SHP77 treated with DMSO at 0.1 percent for 48 hours (cell line): Measurements from ENCODE around the gene BTNL3.
"Not testable (repeated sequence)": the region's sequence is repeated elsewhere in the genome, so short reads cannot be mapped to it uniquely, and the experiment has no call there.

Experiments used
- DNase-seq: peaks from one replicate; lab custom pipeline; 2025; lab: John Stamatoyannopoulos, UW

BTNL3 gene

GRCh38 chr5:180988592-180988991 is at the start of gene BTNL3:
BTNL3 (plus strand) TSS chr5:180988846; CDS start chr5:180989029, 183 bp downstream.
- DNase-seq, result no peak

GRCh38 chr5:180950291-180950949 is 38.2 kb upstream of the BTNL3 start:
- DNase-seq, result no peak

- no peak for DNase-seq
These were observed 29.0 kb upstream of the BTNL3 start for GRCh38 chr5:180959661-180960060.

- no peak for DNase-seq
These were observed 28.4 kb upstream of the BTNL3 start for GRCh38 chr5:180960209-180960608.

- DNase-seq, result no peak
These were observed 19.2 kb upstream of the BTNL3 start for GRCh38 chr5:180969406-180969805.

GRCh38 chr5:180970336-180970735 is 18.3 kb upstream of the BTNL3 start:
- DNase-seq, result no peak

- DNase-seq, result no peak
These were observed 17.8 kb upstream of the BTNL3 start for GRCh38 chr5:180970875-180971274.

- DNase-seq, result no peak
These were observed 13.9 kb upstream of the BTNL3 start for GRCh38 chr5:180974612-180975315.

- no peak for DNase-seq
These were observed 13.3 kb upstream of the BTNL3 start for GRCh38 chr5:180975338-180975737.

- DNase-seq, result no peak
These were observed 12.1 kb upstream of the BTNL3 start for GRCh38 chr5:180976518-180976917.

GRCh38 chr5:180977852-180978251 is 10.8 kb upstream of the BTNL3 start:
- no peak for DNase-seq

- no peak for DNase-seq
These were observed 6.5 kb upstream of the BTNL3 start for GRCh38 chr5:180982008-180982741.

GRCh38 chr5:180988016-180988415 is 630 bp upstream of the BTNL3 start:
- no peak for DNase-seq

GRCh38 chr5:180990086-180990881 is 1.6 kb downstream of the BTNL3 start:
- DNase-seq, result no peak

GRCh38 chr5:180990882-180991242 is 2.2 kb downstream of the BTNL3 start:
- DNase-seq, result no peak

GRCh38 chr5:181001947-181002346 is 13.3 kb downstream of the BTNL3 start:
- no peak for DNase-seq

- no peak for DNase-seq
These were observed 17.1 kb downstream of the BTNL3 start for GRCh38 chr5:181005791-181006190.

- no peak for DNase-seq
These were observed 19.5 kb downstream of the BTNL3 start for GRCh38 chr5:181008136-181008535.

GRCh38 chr5:181010018-181010417 is 21.4 kb downstream of the BTNL3 start:
- not testable (repeated sequence) for DNase-seq

GRCh38 chr5:181014654-181015053 is 26.0 kb downstream of the BTNL3 start:
- DNase-seq, result not testable (repeated sequence)

GRCh38 chr5:181017448-181017847 is 28.8 kb downstream of the BTNL3 start:
- DNase-seq, result not testable (repeated sequence)

GRCh38 chr5:181020688-181021087 is 32.0 kb downstream of the BTNL3 start:
- DNase-seq, result no peak
